GM18909 (cell line): ENCODE data around the gene ATP9A.

Experiments
- ATAC-seq: cut with Tn5 transposase; IDR thresholded peaks from one replicate; pipeline ENCODE4 v1.9.1; 2021; ENCODE audit warnings: mild to moderate bottlenecking; ENCODE audit not compliant: unreplicated experiment, poor library complexity

The ATP9A gene

DNA sequence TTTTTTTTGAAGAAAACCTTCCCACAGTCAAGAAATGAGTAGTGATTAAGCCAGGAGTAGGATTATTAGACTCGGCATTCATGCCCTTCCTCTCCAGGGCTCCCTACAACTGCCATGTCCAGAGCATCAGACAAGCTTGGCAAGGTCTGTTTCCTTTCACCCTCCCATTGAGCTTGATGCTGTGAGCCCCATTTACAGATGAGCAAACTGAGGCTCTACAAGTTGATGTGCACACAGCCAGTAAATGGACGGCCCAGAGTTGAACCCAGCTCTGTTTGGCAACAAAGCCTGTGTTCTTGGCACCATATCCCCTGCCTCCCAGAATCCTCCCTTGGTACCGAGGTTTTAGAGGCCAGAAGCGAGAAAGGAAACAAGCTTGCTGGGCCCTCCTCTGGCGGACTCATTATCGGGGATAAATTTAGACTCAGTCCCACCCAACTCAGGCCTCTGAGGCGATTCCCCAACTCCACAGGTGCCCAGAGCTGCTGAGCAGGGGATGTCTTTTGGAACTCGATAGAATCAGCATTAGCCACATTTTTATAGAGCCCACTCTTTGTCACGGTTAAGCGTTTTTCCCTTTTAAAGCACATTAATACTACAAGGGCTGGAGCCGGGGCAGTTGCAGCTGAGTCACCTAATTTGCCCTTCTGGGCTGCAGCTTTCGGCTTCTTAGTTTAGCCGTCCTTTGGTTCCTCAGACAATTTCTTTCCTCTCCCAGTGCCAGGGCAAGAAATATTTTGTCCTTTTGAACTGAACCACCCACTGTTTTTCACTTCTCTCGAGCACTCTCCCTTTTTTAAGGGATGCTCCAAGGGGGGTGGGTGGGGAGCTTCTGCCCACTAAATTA is 202.7 kb downstream of the ATP9A start:
- ATAC-seq, result no peak

- ATAC-seq, result no peak
Measured at GRCh38 chr20:51563486-51564332, 204.5 kb downstream of the ATP9A start.

- ATAC-seq, result no peak
Measured at GRCh38 chr20:51563174-51563485, 205.1 kb downstream of the ATP9A start.

GRCh38 chr20:51562332-51563173 is 205.6 kb downstream of the ATP9A start:
- ATAC-seq, result no peak

- no peak for ATAC-seq
Measured at GRCh38 chr20:51562027-51562331, 206.2 kb downstream of the ATP9A start.

DNA sequence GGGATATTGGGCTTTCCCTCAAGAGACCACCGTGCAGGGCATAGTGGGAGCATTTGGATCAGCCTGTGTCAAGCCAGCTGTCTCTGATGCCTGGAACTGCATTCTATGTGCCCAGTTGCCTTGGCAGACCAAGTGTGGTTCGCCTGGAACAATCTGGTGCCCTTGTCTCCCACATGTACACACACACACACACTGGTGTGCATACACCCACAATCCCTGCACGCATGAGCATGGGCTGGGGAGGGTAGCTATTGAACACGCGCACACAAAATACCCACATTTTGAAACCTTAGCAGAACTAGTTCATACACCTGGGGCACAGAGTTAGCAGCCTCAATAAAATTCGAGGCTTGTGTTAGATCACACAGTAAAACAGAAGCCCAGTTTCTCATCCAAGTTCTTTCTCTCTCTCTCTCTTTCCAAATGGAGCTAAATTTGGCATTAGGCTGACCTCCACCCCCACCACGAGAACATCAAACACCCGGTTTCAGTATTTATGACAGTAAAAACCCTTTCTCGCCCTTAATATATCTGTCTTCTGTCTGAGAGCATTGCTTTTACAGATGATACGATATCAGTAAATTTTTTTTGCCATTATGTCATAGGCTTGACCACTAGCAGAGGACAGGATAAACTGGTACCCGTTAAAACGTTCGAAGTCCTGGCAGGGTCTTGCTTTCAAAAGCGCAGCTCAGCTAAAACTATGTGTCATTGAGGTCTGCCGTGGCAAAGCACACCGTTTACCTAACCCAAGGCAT is 207.5 kb downstream of the ATP9A start:
- ATAC-seq, result no peak

DNA sequence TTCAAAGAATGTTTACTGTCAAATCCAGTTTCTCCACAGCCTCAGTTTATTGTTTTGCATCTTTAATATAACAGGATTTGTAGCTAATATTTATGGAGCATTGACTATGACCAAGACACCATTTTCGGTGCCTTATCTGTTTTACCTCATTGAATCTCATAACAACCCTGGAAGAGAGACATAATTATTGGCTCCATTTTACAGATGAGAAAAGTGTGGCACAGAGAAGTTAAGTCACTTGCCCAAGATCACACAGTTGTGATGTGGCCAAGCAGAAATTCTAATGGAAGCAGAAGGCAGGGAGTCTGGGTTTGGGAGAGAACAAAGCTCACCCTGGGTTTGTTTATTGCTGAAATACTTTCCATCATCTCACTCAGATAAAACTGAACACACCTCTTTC is 208.1 kb downstream of the ATP9A start:
- no peak for ATAC-seq

DNA sequence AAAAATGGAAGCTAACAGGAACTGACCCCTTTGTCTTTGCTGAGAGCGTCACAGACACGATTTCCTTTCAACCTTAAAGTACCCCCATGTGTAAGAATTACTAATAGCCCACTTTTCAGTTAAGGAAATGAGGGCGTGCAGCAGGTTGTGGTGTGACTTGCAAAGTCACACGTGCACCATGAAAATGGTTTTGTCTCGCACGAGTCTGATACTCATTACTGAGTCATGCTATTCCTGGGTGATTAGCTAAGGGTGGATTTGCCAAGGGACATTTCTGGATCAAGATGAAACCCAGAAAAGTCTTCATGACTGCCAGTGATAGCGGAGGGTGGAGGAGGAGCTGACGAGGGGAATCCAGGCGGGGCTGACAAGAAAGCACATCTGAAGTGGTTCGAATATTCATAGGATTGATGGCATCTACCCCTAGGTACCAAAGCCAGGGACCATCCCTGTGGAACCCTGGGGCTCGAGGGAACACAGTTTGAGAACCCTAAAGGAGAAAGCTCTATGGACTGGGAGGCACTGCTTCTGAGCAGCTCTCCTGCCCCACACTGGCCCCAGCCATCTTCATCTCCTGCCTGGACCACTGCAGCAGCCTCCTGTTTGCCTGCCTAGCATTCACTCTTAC is 213.5 kb downstream of the ATP9A start:
- no peak for ATAC-seq

DNA sequence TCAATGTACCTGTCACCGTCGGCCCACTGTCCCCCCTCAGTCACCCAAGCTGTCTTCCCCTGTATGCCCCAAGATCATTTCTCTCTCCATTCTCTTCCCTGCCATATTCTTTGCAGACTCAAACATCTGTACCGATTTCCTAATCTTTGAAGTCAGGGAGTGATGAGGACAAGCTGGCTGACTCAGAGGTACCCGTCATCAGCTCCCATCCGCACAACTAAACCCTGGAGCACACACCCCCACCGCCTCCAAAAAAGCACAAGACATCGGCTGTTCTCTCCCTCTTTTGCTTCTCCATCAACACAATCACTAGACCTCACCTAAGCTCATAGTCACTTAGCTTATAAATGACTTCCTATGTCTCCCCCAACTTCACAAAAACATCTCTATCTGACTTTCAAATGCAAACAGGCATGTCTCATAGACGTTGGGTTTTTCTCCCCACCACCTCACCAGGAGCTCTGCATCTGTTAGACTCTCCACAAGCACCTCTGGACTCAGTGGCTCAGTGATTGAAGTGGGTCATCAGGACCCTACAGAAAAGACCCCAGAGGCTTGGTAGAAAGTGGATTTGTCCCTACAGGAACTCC is 214.2 kb downstream of the ATP9A start:
- ATAC-seq, result no peak

GRCh38 chr20:51551186-51551585 is 217.0 kb downstream of the ATP9A start:
- ATAC-seq, result no peak

GRCh38 chr20:51549474-51549873 is 218.7 kb downstream of the ATP9A start:
- no peak for ATAC-seq

DNA sequence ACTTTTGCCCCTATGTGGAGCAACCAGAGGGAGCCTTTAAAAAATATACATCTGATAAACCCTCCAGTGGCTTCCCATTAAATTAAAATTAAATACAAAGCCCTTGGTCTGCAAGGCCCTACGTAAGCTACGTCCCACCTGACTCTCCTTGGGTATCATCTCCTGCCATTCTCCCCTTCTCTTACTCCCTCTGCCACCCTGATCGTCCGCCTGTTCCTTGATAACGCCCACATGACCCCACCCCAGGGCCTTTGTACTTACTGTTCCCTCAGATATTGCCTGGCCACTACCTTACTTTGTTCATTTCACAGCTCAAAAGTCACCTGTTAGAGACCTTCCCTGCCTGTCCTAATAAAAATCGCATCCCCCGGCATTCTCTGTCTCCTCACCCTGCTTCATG is 220.2 kb downstream of the ATP9A start:
- no peak for ATAC-seq
